PFSK-1 (cell line): ENCODE results near the gene FZR1.

Source experiments
- FOXP2 ChIP-seq: optimal IDR thresholded peaks from 2 replicates; pipeline ENCODE3; 2011; ENCODE audit warnings: borderline replicate concordance, control low read depth, inconsistent platforms; ENCODE audit not compliant: insufficient read depth; ENCODE audit errors: extremely low read length, extremely low read depth
- POLR2AphosphoS5 ChIP-seq: IDR thresholded peaks from 2 replicates; pipeline ENCODE4 v1.6.1; 2012; ENCODE audit warnings: low read depth, mild to moderate bottlenecking, control low read depth, low read length, moderate library complexity
- SIN3A ChIP-seq: IDR thresholded peaks from 2 replicates; pipeline ENCODE4 v1.6.1; 2012; ENCODE audit warnings: mild to moderate bottlenecking, low read length, moderate library complexity, borderline replicate concordance; ENCODE audit not compliant: insufficient read depth
- TAF1 ChIP-seq: IDR thresholded peaks from 2 replicates; pipeline ENCODE4 v1.6.1; 2012; ENCODE audit warnings: low read length, control low read depth, borderline replicate concordance; ENCODE audit not compliant: insufficient read depth
- TF ChIP-seq, protein P1 (sequence below), 2 experiments: IDR thresholded peaks; 2 replicates each; pipeline versions ENCODE4 v1.6.1 to v1.8.0; 2011 to 2012; ENCODE audit warnings: low read depth in 2 of 2, low read length in 2 of 2, control low read depth in 1 of 2, inconsistent platforms in 1 of 2, mild to moderate bottlenecking in 1 of 2, moderate library complexity in 1 of 2; ENCODE audit not compliant: insufficient read depth in 1 of 2

Gene FZR1

DNA sequence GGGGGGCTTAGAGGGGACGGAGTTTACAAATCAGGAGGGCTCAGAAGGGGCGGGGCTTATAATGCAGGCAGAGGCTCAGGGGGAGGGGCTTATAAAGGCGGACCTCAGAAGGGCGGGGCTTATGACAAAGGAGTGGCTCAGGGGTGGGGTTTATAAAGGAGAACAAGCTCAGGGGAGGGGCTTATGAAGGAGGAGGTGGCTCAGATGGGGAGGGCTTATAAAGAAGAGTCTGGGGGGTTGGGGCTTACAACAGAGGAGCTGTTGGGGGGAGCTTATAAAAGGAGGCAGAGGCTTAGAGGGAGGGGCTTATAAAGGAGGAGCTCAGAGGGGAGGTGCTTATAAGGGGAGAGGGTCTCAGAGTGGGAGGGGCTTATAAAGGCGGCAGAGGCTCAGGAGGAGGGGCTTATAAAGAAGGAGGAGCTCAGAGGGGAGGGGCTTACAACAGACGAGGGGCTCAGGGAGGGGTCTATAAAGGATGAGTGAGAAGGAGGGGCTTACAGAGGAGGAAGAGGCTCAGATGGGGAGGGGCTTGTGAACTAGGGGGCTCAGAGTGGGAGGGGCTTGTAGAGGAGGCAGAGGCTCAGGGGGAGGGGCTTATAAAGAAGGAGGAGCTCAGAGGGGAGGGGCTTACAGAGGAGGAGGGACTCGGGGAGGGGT, 26.8 kb upstream of the FZR1 start:
- TF ChIP-seq TAF1 (no peak), POLR2AphosphoS5 (no peak), FOXP2 (no peak), SIN3A (no peak)
- TF ChIP-seq, protein P1, sequence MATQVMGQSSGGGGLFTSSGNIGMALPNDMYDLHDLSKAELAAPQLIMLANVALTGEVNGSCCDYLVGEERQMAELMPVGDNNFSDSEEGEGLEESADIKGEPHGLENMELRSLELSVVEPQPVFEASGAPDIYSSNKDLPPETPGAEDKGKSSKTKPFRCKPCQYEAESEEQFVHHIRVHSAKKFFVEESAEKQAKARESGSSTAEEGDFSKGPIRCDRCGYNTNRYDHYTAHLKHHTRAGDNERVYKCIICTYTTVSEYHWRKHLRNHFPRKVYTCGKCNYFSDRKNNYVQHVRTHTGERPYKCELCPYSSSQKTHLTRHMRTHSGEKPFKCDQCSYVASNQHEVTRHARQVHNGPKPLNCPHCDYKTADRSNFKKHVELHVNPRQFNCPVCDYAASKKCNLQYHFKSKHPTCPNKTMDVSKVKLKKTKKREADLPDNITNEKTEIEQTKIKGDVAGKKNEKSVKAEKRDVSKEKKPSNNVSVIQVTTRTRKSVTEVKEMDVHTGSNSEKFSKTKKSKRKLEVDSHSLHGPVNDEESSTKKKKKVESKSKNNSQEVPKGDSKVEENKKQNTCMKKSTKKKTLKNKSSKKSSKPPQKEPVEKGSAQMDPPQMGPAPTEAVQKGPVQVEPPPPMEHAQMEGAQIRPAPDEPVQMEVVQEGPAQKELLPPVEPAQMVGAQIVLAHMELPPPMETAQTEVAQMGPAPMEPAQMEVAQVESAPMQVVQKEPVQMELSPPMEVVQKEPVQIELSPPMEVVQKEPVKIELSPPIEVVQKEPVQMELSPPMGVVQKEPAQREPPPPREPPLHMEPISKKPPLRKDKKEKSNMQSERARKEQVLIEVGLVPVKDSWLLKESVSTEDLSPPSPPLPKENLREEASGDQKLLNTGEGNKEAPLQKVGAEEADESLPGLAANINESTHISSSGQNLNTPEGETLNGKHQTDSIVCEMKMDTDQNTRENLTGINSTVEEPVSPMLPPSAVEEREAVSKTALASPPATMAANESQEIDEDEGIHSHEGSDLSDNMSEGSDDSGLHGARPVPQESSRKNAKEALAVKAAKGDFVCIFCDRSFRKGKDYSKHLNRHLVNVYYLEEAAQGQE (IDR thresholded peaks at IDR 0.05; ENCODE audit: insufficient read depth in 1 of 2, low read depth in 2 of 2, low read length in 2 of 2) = no peak

DNA sequence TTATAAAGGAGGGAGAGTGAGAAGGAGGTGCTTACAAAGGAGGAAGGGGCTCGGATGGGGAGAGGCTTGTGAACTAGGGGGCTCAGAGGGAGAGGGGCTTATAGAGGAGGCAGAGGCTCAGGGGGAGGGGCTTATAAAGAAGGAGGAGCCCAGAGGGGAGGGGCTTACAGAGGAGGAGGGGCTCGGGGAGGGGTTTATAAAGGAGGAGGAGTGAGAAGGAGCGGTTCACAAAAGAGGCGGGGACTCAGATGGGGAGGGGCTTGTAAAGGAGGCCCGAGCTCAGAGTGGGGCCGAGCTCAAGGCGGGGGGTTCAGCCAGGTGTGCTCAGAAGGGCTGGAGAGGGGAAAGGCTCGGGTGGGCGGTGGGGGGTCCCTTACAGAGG, 26.3 kb upstream of the FZR1 start:
- TF ChIP-seq SIN3A = no peak
- no peak for TF ChIP-seq TAF1
- TF ChIP-seq POLR2AphosphoS5 = no peak
- TF ChIP-seq, protein P1 (IDR thresholded peaks at IDR 0.05; ENCODE audit: insufficient read depth in 1 of 2, low read depth in 2 of 2, low read length in 2 of 2) = no peak
- TF ChIP-seq FOXP2 = no peak

DNA sequence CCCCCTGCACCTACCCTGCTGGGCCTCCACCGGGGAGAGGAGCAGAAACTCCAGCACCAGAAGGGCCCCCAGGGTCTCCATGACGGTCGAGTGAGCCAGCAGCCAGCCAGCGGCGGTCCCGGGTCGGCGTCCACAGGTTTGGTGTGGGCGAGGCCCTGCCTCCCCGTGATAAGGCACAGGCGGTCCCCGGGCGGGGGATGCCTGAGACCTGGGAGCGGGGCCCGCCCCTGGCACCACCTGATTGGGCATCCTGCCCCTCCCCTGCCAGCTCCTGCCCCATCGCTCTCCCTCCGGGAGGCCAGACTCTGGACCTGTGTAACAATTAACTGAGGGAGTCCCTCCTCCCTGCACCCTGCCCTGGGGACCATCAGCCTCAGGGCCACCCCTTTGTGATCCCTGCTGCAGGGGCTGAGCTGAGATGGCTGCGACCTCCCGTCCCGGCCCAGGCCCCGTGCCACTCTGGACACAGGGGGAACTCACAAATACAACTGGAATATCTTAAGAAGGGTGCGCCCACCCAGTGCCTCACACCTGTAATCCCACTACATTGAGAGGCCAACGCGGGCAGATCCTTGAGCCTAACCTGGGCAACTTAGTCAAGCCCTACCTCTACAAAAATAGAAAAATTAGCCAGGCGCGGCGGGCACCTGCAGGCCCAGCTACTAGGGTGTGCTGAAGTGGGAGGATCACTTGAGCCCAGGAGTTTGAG, 25.6 kb upstream of the FZR1 start, which contains the start of gene SMIM24:
Gene SMIM24 (minus strand): TSS at position 143 of the 709 bp plus-strand sequence. CDS start 62 bp downstream, at position 81.
- TF ChIP-seq POLR2AphosphoS5 (no peak), SIN3A (no peak), TAF1 (no peak), FOXP2 (no peak)
- TF ChIP-seq, protein P1 (IDR thresholded peaks at IDR 0.05; ENCODE audit: insufficient read depth in 1 of 2, low read depth in 2 of 2, low read length in 2 of 2) = no peak

DNA sequence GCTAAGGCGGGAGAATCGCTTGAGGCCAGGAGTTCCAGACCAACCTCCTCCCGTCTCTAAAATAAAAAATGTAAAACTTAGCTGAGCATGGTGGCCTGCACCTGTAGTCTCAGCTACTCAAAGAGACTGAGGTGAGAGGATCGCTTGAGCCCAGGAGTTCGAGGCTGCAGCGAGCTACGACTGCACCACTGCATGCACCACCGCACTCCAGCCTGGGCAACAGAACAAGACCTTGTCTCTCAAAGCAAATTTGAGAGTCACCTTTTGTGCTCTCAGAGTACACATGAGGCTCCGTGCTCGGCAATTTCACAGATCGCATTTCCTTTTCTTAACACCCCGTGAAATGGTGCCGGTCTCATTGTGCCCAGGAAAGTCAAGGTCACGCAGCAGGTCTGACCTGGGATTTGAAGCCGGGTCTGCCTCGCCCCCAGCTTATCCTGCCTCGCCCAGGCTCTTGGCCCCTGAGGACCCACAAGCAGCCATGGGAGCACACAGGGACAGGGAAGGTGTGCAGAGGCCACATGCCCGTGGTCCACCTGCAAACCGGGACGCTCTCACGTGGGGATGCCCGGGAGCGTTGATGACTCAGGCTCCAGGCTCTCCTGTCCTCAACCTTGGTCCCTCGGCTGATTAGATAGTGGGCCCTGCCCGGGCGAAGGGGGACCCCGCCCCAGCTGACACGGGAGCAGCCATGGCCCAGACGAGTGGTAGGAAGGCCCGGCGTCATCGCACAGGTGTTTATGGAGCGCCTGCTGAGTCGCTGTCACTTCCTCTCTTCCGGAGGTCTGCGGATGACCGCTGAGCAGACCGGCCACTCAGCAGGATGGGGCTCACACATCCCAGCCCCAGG, 24.6 kb upstream of the FZR1 start:
- TF ChIP-seq SIN3A (no peak), TAF1 (no peak), FOXP2 (no peak), POLR2AphosphoS5 (no peak)
- TF ChIP-seq, protein P1 (IDR thresholded peaks at IDR 0.05; ENCODE audit: insufficient read depth in 1 of 2, low read depth in 2 of 2, low read length in 2 of 2) = no peak
